ENCODE results near the gene KIRREL1. TPM values are rescaled to one million over a fixed set of nuclear protein-coding genes. Genes with fewer than 3 reads are reported as not detected.
A peak's percentile ranks its signal among the peaks of the same experiment; 100 is the strongest.

The KIRREL1 gene
- total and polyA plus RNA-seq, 10 donors, result 1.4 to 50.9 (median 20.3) TPM

DNA sequence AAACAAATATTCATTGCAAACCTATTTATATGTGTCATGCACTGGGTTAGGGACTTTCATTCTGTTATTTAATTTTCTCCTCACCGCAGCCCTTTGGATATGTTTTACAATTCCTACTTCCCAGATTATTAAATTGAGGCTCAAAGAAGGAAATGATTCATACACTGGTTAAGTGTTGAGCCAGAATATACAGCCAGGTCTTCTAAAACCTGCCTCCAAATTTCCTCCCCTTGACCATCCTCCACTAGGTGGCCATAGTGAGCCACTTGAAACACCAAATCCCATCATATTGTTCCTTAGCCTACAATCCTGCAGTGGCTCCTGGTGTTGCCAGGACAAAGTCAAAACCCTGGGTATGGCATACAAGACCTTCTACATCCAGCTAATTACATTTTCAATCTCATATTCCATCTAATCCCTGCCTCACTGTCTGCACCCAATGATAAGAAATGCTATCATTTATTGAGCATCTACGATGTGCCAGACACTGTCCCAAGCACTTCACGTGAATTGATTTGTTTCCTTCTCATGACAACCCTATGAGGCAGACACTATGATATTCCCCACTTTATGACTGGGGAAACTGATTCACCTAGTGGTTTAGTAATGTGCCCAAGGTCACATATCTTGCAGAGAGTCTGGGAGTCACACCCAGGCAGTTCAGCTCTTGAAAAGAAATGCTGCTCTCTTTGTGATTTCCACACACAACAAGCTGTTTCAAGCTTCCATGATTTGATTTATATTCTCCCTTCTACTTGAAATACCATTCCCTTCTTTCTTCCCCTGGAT, 23.6 kb upstream of the KIRREL1 start:
- intact Hi-C loops (cut with DNase I; ENCODE audit: low total_unique reads), result loop anchor here (10.0 kb wide), 1 partner anchor 155 kb away; a partner anchor contains a TSS
- Histone ChIP-seq H3K27ac (no peak overlapping the region), H3K4me3 (no peak overlapping the region), H3K27me3 (replicated peaks in 1 of 7) (peaks cover 0 to 4% (median 0%) of the 10 kb centered on the region in 7 donors), H3K9me3 (peaks cover 0 to 14% (median 0%) of the 10 kb centered on the region in 8 donors), H3K4me1 (no peaks in the 10 kb centered on the region), H3K36me3 (no peaks in the 10 kb centered on the region)
- no peak for DNase-seq
- WGBS, 5 donors, result 56 to 71% (median 66%) methylated on average over 3 of the region's 3 CpGs
- TF ChIP-seq POLR2A (IDR thresholded peaks at IDR 0.05) (no peak), POLR2AphosphoS5 (IDR thresholded peaks at IDR 0.05) (no peak)
- TF ChIP-seq, protein P1, sequence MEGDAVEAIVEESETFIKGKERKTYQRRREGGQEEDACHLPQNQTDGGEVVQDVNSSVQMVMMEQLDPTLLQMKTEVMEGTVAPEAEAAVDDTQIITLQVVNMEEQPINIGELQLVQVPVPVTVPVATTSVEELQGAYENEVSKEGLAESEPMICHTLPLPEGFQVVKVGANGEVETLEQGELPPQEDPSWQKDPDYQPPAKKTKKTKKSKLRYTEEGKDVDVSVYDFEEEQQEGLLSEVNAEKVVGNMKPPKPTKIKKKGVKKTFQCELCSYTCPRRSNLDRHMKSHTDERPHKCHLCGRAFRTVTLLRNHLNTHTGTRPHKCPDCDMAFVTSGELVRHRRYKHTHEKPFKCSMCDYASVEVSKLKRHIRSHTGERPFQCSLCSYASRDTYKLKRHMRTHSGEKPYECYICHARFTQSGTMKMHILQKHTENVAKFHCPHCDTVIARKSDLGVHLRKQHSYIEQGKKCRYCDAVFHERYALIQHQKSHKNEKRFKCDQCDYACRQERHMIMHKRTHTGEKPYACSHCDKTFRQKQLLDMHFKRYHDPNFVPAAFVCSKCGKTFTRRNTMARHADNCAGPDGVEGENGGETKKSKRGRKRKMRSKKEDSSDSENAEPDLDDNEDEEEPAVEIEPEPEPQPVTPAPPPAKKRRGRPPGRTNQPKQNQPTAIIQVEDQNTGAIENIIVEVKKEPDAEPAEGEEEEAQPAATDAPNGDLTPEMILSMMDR (IDR thresholded peaks at IDR 0.05 in 8 of 11, conservative IDR thresholded peaks at IDR 0.05 in 3 of 11), result peak in 10 of 11 experiments; percentile 9 to 71 (median 56)

DNA sequence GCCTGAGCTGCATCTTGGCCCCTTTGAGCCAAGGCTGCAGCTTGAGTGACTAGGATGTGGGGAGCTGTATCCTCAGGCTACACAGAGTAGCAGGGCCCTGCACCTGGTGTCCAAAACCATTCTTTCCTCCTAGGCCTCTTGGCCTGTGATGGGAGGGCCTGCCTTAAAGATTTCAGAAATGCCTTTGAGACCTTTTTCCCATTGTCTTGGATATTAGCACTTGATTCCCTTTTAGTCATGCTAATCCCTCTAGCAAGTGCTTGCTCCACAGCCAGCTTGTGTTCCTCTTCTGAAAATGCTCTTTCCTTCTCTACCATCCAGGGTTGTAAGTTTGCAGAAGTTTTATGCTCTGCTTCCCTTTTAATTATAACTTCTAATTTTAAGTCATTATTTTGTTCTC, 21.7 kb upstream of the KIRREL1 start:
- intact Hi-C loops (cut with DNase I; ENCODE audit: low total_unique reads), result no loop called here
- DNase-seq, result no peak
- Histone ChIP-seq H3K27ac (no peak overlapping the region), H3K9me3 (peaks cover 0 to 14% (median 0%) of the 10 kb centered on the region in 8 donors), H3K4me1 (no peaks in the 10 kb centered on the region), H3K4me3 (no peak overlapping the region), H3K36me3 (no peaks in the 10 kb centered on the region), H3K27me3 (replicated peaks in 1 of 7) (peaks cover 0 to 4% (median 0%) of the 10 kb centered on the region in 7 donors)
- TF ChIP-seq POLR2A (IDR thresholded peaks at IDR 0.05), result no peak
- TF ChIP-seq, protein P1 (IDR thresholded peaks at IDR 0.05 in 8 of 11, conservative IDR thresholded peaks at IDR 0.05 in 3 of 11), result no peak
- no peak for TF ChIP-seq POLR2AphosphoS5 (IDR thresholded peaks at IDR 0.05)

DNA sequence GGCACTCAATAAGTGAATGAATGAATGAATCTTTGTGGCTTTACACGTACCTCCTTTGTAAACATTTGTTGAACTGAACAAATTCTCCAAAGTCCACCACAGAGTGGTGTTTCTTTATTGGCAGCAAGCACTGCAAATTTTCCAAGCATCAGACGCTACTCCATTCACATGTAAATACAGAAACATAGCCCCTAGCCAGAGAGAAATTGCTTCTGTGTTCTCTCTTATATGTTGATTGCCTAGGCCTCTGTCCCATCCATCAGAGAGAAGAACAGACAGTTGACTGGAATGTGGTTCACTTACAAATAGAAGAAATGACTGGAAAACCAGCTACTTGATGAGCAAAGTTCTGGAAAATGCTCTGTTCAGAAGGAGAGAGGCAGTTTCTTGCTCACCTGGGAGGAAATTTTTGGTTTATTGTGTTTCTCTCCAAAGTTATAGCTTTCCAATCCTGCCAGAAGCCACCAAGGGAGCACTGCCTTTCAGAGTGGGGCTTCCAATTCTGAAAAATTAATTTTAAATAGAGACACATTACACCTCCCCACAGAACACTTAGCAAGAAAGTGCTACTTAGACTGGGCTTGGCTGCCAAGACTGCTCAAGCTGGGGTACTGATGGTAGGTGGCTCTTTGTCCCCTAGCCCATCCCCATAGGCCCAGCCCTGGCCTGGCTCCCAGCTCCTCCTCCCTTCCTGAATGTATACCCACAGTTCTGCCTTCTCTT, 18.1 kb upstream of the KIRREL1 start:
- Histone ChIP-seq H3K27ac (no peak overlapping the region), H3K4me1 (peaks cover 0 to 7% (median 0%) of the 10 kb centered on the region in 6 donors), H3K27me3 (replicated peaks in 1 of 7) (peaks cover 0 to 22% (median 9%) of the 10 kb centered on the region in 7 donors), H3K9me3 (peaks cover 0 to 6% (median 0%) of the 10 kb centered on the region in 8 donors), H3K36me3 (no peaks in the 10 kb centered on the region), H3K4me3 (no peak overlapping the region)
- 79 to 91% (median 85%) methylated on average over 2 of the region's 2 CpGs for WGBS, 5 donors
- TF ChIP-seq POLR2A (IDR thresholded peaks at IDR 0.05) (no peak), POLR2AphosphoS5 (IDR thresholded peaks at IDR 0.05) (no peak)
- TF ChIP-seq, protein P1 (IDR thresholded peaks at IDR 0.05 in 8 of 11, conservative IDR thresholded peaks at IDR 0.05 in 3 of 11), result no peak
- no peak for DNase-seq
- intact Hi-C loops (cut with DNase I; ENCODE audit: low total_unique reads), result no loop called here

DNA sequence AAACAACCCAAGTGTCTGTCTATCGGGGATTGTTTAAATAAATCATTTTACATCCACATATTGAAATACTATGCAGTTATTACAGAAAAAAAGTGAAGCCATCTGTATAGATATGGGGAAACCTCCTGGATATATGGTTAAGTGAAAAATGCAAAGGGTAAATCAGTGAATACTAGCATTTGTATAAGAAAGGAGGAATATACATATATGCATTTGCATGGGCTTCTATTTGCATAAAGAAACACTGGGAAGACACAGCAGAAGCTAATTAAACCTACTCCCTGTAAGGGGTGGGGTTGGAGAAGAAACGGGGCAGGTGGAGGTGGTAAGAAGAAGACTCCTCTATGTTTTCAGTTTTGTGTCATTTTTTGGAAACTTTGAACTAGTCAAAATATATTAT, 16.6 kb upstream of the KIRREL1 start:
- Histone ChIP-seq H3K4me1 (peaks cover 0 to 7% (median 0%) of the 10 kb centered on the region in 6 donors), H3K4me3 (no peak overlapping the region), H3K9me3 (peaks cover 0 to 2% (median 0%) of the 10 kb centered on the region in 8 donors), H3K27ac (no peak overlapping the region), H3K27me3 (replicated peaks in 1 of 7) (peaks cover 0 to 22% (median 9%) of the 10 kb centered on the region in 7 donors), H3K36me3 (no peaks in the 10 kb centered on the region)
- intact Hi-C loops (cut with DNase I; ENCODE audit: low total_unique reads), result no loop called here
- TF ChIP-seq, protein P1 (IDR thresholded peaks at IDR 0.05 in 8 of 11, conservative IDR thresholded peaks at IDR 0.05 in 3 of 11), result no peak
- TF ChIP-seq POLR2AphosphoS5 (IDR thresholded peaks at IDR 0.05) (no peak), POLR2A (IDR thresholded peaks at IDR 0.05) (no peak)
- DNase-seq, result no peak
- 76 to 93% (median 87%) methylated on average over 2 of the region's 2 CpGs for WGBS, 5 donors

Measured in spleen (tissue), 11 donors.